ENCODE data around the gene DNAI2. TPM values are rescaled to one million over a fixed set of nuclear protein-coding genes. Genes with fewer than 3 reads are reported as not detected.

Gene DNAI2
- total RNA-seq, 1 donor from 2014 or later: not detected

DNA sequence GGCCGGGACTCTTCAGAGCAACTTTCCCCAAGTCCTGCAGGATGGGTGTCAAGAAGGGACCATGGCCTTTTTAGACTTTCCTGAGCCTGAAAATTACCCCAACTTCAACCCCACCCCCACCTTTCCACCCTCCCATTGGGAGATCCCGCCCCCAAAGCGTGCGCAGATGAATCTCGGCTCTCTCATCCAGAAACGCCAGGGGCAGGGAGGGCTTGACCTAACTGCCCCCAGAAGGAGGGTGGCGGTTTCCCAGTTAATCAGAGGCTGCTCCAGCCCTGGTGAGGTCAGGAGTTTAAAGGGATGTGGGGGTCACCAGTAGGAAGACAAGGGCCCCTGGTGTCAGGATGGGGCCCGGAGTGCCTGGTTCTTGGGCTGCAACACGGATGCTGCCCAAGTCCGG, 52.5 kb downstream of the DNAI2 start:
- DNase-seq (no peak), ATAC-seq (ENCODE audit: poor library complexity) (no peak)
- intact Hi-C loops (cut with DNase I): no loop called here

DNA sequence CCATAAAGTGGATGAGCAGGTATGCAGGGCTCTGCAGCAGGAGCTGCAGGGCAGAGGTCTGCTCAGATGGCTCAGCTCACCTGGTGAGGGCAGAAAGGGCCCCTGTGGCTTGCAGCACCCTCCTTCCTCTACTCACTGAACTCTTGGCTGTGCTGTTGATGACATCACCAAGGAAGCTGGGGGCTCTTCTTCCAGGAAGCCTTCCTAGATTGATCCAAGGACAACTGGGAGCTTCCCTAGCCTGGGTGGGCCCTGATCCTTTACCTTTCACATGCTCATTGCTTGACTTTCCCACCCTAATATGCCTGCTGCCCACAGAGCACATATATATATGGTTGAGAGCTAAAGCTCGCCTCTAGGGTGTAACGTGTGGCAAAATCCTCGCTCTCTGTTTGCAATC, 54.5 kb downstream of the DNAI2 start:
- DNase-seq (no peak), ATAC-seq (ENCODE audit: poor library complexity) (no peak)
- intact Hi-C loops (cut with DNase I): no loop called here

DNA sequence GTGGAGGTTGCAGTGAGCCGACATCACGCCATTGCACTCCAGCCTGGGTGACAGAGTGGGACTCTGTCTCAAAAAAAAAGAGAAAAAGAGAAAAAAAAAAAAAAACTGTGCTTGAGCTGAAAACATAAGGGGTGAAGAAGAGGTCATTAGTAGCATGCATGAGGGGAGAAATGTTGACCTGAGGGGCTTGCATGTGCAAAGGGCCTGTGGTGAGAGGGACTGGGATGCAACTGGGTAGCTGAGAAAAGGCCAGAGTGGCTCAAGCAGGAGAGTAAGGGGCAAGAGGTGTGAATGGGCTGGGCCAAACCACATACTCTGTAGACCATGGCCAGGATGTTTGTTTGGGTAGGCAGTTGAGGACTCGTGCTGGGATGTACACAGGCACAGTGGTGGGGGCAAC, 55.3 kb downstream of the DNAI2 start:
- intact Hi-C loops (cut with DNase I): no loop called here
- no peak for ATAC-seq (ENCODE audit: poor library complexity)
- no peak for DNase-seq

DNA sequence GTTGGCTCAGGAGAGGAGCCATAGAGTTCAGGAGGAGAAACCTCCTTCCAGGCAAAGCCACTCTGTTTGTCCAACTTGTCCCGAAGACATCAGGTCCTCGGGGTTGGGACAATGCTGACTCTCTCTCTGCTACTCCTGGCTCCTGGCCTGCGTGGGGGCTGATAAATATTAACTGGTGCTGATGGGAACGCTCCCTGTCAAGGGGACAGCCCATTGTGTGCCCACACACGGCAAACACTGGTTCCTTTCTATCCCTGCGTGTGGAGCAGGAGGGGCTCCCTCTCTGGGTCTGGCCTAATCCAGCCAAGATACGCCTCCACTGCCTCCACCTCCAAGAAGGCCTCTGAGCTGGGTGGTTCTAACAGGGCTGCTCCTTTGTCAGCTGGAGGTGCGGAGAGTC, 56.4 kb downstream of the DNAI2 start:
- DNase-seq: no peak
- intact Hi-C loops (cut with DNase I): no loop called here
- no peak for ATAC-seq (ENCODE audit: poor library complexity)

GRCh38 chr17:74332017-74332650, 58.1 kb downstream of the DNAI2 start:
- DNase-seq: no peak
- intact Hi-C loops (cut with DNase I): no loop called here
- ATAC-seq (ENCODE audit: poor library complexity): no peak

DNA sequence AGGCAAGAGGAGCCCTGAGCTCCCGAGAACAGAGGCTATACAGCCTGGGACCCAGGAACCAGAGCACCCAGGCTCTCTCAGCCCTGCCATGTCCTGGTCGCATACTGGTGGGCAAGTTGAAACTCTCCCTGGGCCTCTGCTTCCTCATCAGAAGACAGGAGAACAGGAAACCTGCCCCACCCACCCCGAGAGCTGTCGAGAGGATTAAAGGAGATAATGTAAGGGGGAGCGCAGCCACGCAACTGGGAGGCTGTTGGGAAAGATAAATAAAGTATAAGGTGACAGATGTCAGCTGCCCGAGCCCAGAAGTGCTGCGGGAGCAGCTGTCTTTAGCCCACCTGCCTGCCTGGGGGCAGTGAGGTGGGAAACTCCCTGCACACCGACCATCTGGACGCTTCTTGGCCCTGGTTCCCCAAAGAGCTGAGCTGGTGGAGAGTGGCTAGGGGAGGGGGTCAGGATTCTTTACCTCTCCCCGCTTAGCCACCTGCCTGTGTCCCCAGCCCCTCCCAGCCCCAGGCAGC, 58.8 kb downstream of the DNAI2 start:
- ATAC-seq (ENCODE audit: poor library complexity) (no peak), DNase-seq (no peak)

DNA sequence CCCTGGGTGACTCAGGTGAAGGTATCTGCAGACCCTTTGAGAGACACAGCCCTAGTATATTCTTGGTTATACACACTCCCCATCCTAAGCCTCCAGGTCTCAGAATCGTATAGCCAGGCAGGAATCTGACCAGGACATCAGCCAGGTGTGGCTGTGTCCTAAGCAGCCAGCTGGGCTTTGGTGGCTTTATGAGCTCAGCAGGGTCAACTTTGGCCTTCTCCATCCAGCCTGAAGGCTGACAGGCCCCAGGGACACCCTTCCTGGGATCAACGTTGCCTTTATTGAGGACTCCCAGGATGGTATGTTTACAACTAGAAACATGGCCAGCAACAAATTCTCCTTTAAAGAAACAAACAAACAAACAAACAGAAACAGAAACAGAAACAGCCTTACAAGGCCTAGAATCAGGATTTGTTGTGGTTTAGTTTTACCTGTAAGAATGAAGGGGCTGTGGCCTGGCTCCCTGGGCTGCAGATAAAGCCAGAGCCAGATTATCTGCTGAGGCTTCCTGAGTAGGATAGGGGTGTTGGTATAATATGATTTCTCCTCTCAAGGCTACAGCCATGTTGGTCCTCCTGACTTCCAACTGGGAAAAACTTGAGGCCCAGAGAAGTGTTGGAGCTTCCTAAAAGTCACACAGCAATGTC, 60.5 kb downstream of the DNAI2 start:
- ATAC-seq (ENCODE audit: poor library complexity): no peak
- DNase-seq: no peak
- intact Hi-C loops (cut with DNase I): no loop called here

More for the DNA sequence above, 58.8 kb downstream of the DNAI2 start:
- intact Hi-C loops (cut with DNase I): no loop called here

DNA sequence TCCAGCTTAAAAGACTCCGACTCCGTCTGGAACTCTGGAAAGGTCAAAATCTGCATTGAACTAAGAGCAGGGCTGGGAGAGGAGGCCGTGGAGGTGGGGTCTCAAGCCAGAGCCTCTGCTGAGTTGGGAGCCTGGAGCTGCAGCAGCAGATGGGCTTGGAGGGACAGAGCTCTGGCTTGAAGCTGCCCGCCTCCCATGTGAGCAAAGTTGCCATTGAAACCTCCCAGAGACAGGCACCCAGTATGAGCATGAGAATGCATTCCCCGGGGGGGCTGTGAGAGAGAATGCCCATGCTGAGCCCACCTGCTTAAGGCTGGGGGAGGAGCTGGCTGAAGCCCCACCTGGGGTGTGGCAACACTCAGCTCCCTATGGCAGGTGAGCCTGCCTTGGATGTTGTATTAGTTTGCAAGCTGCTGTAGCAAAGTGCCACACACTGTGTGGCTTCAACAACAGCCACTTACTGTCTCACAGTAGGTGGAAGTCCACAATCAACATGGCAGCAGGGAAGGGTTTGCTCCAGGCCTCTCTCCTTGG, 61.6 kb downstream of the DNAI2 start:
- no peak for ATAC-seq (ENCODE audit: poor library complexity)
- DNase-seq: no peak
- intact Hi-C loops (cut with DNase I): no loop called here

DNA sequence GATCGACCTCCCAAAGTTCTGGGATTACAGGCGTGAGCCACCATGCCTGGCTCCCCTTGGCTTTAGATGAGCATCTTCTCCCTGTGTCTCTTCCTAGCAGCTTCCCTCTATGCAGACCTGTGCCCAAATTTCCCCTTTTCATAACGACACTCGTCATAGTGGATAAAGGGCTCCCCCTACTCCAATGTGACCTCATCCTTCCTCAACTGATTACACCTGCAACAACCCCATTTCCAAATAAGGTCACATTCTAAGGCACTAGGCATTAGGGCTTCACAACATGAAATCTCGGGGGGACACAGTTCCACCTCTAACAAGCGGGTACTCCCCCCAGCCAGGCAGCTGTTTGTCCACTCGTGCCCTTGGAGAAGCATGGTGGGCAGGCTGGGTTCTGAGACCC, 62.3 kb downstream of the DNAI2 start:
- intact Hi-C loops (cut with DNase I): no loop called here
- DNase-seq (no peak), ATAC-seq (ENCODE audit: poor library complexity) (no peak)

GRCh38 chr17:74337834-74338500, 63.9 kb downstream of the DNAI2 start:
- DNase-seq: no peak
- peak; percentile 15 for ATAC-seq (ENCODE audit: poor library complexity)
- intact Hi-C loops (cut with DNase I): no loop called here

DNA sequence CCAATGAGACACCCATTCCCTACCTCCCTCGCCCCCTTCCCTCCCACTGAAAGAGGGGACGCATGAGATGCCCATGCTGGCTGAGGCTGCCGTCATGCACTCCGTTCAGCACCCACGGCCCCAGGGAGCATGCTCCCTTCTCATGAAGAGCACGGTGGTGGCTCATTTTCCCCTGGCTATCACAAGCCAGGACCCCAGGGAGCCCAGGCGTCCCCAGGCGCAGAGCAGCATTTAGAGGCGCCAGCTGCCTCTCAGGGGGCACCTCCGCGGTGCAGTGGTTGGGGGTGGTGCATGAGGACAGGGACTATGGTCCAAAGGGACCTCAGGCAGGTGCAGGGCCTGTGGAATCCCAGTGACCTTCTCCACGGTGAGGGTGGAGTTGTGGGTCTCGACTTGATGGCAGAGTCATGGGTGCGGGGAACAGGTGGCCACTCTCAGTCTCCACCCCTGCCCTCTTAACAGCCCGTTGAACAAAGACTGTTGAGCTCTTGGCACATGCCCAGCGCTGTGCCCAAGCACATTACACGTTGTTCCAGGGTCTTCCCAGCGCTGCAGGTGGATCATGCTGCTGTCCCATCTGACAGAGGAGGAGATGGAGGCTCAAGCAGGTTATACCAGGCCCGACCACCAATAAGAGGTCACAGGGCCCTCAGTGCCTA, 65.6 kb downstream of the DNAI2 start:
- DNase-seq: no peak
- intact Hi-C loops (cut with DNase I): no loop called here
- ATAC-seq (ENCODE audit: poor library complexity): no peak

DNA sequence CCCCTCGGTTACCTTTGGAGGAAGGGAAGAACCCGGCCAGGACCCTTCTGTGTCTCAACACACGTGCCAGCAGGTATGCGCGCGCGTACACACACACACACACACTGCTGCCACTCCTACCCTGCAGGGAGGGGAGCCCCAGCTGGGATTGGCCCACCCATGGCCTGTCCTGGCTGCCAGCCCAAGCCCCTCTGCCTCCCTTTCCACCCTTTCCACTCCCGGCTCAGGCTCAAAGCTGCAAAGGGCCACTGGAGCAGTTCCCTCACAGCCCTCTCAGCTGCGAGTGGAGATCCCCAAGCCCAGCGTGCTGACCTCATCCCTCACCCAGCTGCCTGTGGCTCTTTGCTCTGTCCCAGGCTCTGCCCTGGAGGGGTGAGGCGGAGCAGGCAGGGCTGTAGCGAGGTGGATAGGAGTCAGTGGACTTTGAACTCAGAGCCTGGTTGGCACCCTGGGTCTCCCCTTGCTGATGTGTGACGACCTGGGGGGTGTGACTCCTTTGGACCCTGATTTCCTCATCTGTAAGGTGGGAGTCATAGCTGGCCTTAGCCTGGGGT, 66.5 kb downstream of the DNAI2 start:
- ATAC-seq (ENCODE audit: poor library complexity): no peak
- intact Hi-C loops (cut with DNase I): no loop called here

DNA sequence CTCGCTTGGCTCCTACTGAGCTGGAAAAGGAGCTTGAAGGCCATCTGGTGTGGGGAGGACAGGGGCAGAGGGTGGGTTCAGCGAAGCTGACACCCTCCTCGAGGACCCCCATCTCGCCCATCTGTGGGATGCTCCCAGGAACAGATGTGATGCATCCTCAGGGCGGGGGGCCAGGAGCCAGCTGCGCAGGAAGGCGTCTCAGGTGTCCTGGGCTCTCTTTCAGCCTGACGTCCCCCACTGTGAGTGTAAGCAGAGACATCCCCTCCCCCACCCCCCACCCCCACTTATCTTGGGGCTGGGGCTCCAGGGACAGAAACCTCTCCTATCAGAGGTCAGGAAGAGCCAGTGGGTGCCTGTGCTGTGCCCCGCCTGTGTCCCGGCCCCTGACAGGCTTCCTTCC, 68.2 kb downstream of the DNAI2 start:
- DNase-seq (no peak), ATAC-seq (ENCODE audit: poor library complexity) (no peak)
- intact Hi-C loops (cut with DNase I): no loop called here

More for the DNA sequence above, 66.5 kb downstream of the DNAI2 start:
- DNase-seq: no peak

- intact Hi-C loops (cut with DNase I): no loop called here
- DNase-seq: no peak
- ATAC-seq (ENCODE audit: poor library complexity): no peak
These were observed 69.1 kb downstream of the DNAI2 start for GRCh38 chr17:74343121-74343520.

- intact Hi-C loops (cut with DNase I): no loop called here
- no peak for ATAC-seq (ENCODE audit: poor library complexity)
- DNase-seq: no peak
These were observed 69.7 kb downstream of the DNAI2 start for GRCh38 chr17:74343526-74344284.

DNA sequence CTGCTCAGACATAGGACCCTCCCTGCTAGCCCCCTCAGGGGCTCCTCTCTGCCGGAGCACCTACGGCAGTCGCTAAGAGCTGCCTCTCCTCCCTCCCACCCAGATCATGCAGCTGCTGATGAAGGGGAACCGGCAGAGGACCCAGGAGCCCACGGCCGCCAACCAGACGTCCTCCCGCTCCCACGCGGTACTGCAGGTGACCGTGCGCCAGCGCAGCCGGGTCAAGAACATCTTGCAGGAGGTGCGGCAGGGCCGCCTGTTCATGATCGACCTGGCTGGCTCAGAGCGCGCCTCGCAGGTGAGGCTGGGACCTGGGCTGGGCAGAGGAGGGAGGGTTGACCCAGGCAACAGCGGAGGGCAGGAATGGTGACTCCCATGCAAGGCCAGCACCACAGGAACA, 70.6 kb downstream of the DNAI2 start:
- ATAC-seq (ENCODE audit: poor library complexity): no peak
- intact Hi-C loops (cut with DNase I): no loop called here
- DNase-seq: no peak

DNA sequence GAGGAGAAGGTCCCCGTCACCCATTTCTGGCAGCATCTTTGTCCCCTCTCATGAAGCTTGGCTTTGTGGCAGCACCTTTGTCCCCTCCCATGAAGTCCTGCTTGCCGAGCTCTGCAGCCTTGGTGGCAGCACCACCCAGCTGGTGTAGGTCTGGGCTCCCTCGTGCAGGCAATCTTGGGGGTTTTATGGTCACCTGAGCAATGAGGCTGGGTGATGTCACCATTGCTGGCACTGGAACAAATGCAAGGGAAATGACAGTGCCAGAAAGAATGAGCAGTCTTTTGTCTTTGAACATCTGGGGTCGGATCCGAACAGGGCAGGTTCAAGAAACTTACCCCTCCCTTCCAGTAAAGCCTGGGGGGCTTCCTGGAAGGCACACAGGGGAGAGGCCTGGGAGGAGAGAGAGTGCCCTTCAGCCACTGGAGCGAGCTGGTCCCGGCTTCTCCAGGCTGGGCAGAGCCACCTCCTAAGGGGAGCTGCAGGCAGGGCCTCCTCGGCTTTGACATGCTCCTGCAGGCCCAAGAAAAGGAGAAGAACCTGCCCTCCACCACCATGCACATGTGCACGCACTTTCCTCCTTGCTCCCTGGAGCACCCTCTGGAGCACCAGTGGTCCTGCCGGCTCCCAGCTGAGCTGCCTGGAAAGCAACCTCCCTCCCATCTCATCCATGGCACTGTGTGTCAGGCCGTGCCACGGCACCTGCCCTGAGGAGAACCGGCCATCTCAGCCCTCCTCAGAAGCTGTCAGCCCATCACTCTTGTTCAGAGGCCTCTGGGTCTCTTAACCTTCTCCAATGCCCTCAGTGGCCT, 71.6 kb downstream of the DNAI2 start:
- ATAC-seq (ENCODE audit: poor library complexity) (no peak), DNase-seq (no peak)
- intact Hi-C loops (cut with DNase I): no loop called here

DNA sequence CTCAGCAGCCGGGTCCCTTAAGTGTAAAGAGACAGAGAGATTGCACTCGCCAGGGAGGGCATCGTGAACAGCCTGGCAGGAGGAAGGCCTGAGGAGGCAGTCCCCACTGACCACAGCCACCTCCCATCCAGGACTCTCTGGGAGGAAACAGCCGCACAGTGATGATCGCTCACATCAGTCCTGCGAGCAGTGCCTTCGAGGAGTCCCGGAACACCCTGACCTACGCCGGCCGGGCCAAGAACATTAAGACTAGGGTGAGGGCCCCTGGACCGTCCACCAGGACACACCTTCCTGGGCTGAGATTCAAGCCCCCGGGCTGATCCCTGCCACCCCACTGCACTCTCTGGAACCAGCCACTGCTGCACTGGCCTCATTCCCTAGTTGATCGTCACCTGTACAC, 73.6 kb downstream of the DNAI2 start:
- no peak for DNase-seq
- intact Hi-C loops (cut with DNase I): no loop called here
- no peak for ATAC-seq (ENCODE audit: poor library complexity)

All from Right ventricle myocardium superior (tissue), 1 donor.